Measurements from ENCODE around the gene PET100. TPM values are rescaled to one million over a fixed set of nuclear protein-coding genes. Genes with fewer than 3 reads are reported as not detected.

PET100 gene
- total RNA-seq, 1 donor: 9.0 TPM

DNA sequence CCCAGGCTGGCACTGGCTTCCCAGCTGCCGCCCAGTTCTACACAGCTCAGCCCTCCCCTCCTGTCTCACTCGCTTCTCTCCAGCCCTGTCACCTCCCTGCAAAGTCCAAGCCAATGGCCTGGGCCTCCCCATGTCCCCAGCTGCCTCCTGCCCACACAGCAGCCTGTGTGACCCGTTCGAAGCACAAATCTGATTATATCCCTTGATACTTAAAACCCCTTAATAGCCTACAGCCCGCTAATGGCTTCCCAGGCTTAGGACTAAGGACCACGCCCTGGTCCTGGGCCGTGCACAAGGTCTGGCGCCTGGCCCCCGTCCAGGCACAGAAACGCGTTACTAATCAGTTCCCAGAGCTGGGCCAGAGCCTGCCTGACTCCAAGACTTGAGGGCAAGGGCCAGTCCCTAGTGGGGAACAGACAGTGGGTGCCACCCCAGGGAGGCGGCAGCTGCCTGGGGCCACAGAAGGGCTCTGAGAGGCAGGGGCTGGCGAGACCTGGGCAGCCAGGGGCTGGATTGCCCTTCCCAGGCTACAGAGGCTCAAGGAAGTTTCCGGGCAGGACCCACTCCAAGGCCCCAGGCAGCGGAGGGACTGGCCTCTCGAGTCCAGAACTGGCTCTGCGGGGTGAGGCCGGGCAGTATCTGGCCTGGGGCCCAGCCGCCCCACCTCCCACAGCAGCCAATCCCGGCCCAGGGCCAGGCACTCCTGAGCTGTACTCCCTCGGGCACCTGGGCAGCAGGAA is 10.7 kb upstream of the PET100 start:
- H3K36me3 ChIP-seq (ENCODE audit: insufficient read depth, low read length): peaks cover 19% of the 10 kb centered on the region
- H2AFZ ChIP-seq (ENCODE audit: low read length): no peak overlapping the region
- H3K4me2 ChIP-seq (ENCODE audit: insufficient read depth, low read length): no peak overlapping the region
- no peak overlapping the region for H3K4me3 ChIP-seq (ENCODE audit: insufficient read depth, low read length)
- no peaks in the 10 kb centered on the region for H3K4me1 ChIP-seq (ENCODE audit: insufficient read depth, low read length)
- H4K20me1 ChIP-seq (ENCODE audit: insufficient read depth, low read length): peaks cover 5% of the 10 kb centered on the region
- DNase-seq (ENCODE audit: insufficient read length, low spot score, missing footprints): no peak
- H3K27me3 ChIP-seq (ENCODE audit: insufficient read depth, low read length): no peaks in the 10 kb centered on the region
- no peak overlapping the region for H3K27ac ChIP-seq (ENCODE audit: low read depth, low read length)
- no peaks in the 10 kb centered on the region for H3K79me2 ChIP-seq (ENCODE audit: insufficient read depth, low read length)
- no peaks in the 10 kb centered on the region for H3K9me3 ChIP-seq (ENCODE audit: low read depth, low read length)
- TF ChIP-seq, protein P1, sequence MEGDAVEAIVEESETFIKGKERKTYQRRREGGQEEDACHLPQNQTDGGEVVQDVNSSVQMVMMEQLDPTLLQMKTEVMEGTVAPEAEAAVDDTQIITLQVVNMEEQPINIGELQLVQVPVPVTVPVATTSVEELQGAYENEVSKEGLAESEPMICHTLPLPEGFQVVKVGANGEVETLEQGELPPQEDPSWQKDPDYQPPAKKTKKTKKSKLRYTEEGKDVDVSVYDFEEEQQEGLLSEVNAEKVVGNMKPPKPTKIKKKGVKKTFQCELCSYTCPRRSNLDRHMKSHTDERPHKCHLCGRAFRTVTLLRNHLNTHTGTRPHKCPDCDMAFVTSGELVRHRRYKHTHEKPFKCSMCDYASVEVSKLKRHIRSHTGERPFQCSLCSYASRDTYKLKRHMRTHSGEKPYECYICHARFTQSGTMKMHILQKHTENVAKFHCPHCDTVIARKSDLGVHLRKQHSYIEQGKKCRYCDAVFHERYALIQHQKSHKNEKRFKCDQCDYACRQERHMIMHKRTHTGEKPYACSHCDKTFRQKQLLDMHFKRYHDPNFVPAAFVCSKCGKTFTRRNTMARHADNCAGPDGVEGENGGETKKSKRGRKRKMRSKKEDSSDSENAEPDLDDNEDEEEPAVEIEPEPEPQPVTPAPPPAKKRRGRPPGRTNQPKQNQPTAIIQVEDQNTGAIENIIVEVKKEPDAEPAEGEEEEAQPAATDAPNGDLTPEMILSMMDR (IDR thresholded peaks at IDR 0.05; ENCODE audit: extremely low read depth, low read depth, low read length): no peak

DNA sequence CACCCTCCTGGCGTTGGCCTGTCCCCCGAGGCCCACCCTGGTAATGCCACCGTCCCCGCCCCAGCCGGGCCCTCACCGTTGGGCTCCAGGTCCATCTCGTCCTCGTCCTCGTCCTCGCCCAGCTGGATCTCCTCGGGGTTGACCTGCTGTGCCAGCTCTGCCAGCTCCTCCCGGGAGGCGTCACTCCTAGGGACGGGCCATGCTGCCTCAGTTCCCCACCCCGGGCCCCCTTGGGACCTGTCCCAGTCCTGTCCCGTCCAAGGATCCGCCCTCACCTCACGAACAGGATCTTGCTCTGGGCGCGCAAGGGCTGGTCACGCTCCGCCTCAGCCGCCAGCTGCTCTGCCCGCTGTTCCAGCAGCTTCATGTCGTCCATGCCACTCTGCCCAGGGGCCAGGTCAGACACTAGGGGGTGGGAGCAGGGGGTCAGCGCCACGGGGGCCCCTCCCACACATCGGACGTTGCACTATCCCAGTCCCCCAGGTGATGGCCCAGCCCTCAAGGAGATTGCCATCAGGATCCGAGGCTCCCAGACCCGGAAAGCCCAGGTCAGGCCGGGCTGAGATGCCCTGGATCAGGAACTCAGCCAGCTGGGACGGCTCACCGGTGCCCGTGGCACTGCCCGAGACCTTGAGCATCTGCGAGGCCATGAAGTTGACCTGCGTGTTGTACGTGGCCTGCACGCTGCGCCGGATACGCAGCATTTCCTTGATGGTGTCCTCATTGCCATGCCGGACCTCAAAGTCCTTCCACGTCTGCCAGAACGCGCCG is 9.7 kb upstream of the PET100 start:
- H3K27ac ChIP-seq (ENCODE audit: low read depth, low read length): no peak overlapping the region

DNA sequence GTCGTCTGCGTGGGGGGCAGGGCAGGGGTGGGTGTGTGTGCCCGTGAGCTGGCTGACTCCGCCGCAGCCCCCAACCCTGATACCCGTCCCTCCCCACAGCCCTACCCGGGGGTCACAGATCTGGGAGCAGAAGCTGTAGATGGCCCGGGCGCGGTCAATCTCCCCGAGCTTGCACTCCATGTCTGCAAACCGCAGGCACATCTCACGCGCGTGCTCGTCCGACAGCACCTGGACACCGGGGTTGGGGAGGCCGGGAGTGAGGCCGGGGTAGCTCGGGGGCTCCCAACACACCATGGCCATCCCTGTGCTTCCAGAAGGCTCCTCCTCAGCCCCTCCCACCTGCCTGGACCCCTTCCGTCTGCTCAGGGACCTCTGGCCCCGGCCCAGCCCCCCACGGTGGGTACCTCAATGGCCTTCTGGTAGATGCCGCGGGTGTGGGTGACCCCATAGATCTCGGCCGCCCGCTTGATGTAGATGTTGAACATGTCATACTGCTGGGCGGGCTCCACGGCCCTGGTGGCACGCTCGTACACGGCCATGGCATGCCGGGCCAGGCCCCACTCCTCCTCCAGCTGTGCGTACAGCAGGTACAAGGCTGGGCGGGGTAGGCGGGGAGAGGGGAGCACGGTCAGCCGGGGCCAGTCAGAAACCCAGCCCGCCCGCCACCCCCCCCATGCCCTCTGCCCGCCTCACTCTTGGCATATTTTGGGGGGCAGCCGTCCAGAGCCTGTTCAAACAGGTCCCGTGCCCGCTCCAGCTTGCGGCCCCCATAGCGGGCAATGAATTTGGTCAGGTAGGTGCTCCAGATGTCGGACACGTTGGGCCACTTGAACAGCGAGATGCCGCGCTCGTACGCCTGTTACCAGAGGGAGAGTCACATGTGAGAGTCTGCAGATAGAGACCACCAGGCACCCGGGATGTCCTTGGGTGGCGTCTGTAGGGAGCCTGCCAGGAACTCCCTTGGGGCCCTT is 8.9 kb upstream of the PET100 start:
- no peaks in the 10 kb centered on the region for H3K27me3 ChIP-seq (ENCODE audit: insufficient read depth, low read length)
- peaks cover 8% of the 10 kb centered on the region for H3K79me2 ChIP-seq (ENCODE audit: insufficient read depth, low read length)
- peaks cover 19% of the 10 kb centered on the region for H3K36me3 ChIP-seq (ENCODE audit: insufficient read depth, low read length)
- DNase-seq (ENCODE audit: insufficient read length, low spot score, missing footprints): no peak
- no peak overlapping the region for H3K4me3 ChIP-seq (ENCODE audit: insufficient read depth, low read length)
- peaks cover 5% of the 10 kb centered on the region for H4K20me1 ChIP-seq (ENCODE audit: insufficient read depth, low read length)
- H2AFZ ChIP-seq (ENCODE audit: low read length): no peak overlapping the region
- no peak overlapping the region for H3K4me2 ChIP-seq (ENCODE audit: insufficient read depth, low read length)
- H3K9me3 ChIP-seq (ENCODE audit: low read depth, low read length): no peaks in the 10 kb centered on the region
- H3K27ac ChIP-seq (ENCODE audit: low read depth, low read length): no peak overlapping the region
- no peaks in the 10 kb centered on the region for H3K4me1 ChIP-seq (ENCODE audit: insufficient read depth, low read length)
- TF ChIP-seq, protein P1 (IDR thresholded peaks at IDR 0.05; ENCODE audit: extremely low read depth, low read depth, low read length): no peak

More for the DNA sequence above, 9.7 kb upstream of the PET100 start:
- Histone ChIP-seq H2AFZ (ENCODE audit: low read length) (no peak overlapping the region), H3K79me2 (ENCODE audit: insufficient read depth, low read length) (peaks cover 2% of the 10 kb centered on the region), H3K9me3 (ENCODE audit: low read depth, low read length) (no peaks in the 10 kb centered on the region), H3K27me3 (ENCODE audit: insufficient read depth, low read length) (no peaks in the 10 kb centered on the region), H4K20me1 (ENCODE audit: insufficient read depth, low read length) (peaks cover 5% of the 10 kb centered on the region), H3K4me3 (ENCODE audit: insufficient read depth, low read length) (no peak overlapping the region), H3K36me3 (ENCODE audit: insufficient read depth, low read length) (peaks cover 19% of the 10 kb centered on the region), H3K4me2 (ENCODE audit: insufficient read depth, low read length) (no peak overlapping the region), H3K4me1 (ENCODE audit: insufficient read depth, low read length) (no peaks in the 10 kb centered on the region)
- TF ChIP-seq, protein P1 (IDR thresholded peaks at IDR 0.05; ENCODE audit: extremely low read depth, low read depth, low read length): no peak
- no peak for DNase-seq (ENCODE audit: insufficient read length, low spot score, missing footprints)

All from osteoblast (primary cell).